Measurements from ENCODE around the gene KLK6.

- TF ChIP-seq, protein P1, sequence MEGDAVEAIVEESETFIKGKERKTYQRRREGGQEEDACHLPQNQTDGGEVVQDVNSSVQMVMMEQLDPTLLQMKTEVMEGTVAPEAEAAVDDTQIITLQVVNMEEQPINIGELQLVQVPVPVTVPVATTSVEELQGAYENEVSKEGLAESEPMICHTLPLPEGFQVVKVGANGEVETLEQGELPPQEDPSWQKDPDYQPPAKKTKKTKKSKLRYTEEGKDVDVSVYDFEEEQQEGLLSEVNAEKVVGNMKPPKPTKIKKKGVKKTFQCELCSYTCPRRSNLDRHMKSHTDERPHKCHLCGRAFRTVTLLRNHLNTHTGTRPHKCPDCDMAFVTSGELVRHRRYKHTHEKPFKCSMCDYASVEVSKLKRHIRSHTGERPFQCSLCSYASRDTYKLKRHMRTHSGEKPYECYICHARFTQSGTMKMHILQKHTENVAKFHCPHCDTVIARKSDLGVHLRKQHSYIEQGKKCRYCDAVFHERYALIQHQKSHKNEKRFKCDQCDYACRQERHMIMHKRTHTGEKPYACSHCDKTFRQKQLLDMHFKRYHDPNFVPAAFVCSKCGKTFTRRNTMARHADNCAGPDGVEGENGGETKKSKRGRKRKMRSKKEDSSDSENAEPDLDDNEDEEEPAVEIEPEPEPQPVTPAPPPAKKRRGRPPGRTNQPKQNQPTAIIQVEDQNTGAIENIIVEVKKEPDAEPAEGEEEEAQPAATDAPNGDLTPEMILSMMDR (IDR thresholded peaks at IDR 0.05; ENCODE audit: insufficient read depth, low read length, poor library complexity, severe bottlenecking) = no peak
- TF ChIP-seq EZH2phosphoT487 (conservative IDR thresholded peaks at IDR 0.05; ENCODE audit: low read length) = no peak
Measured at GRCh38 chr19:50972795-50973376, 3.5 kb upstream of the KLK6 start.
